Camera-type eye (tissue), 1 donor: ENCODE data around the gene IFI35. TPM values are rescaled to one million over a fixed set of nuclear protein-coding genes. Genes with fewer than 3 reads are reported as not detected.

Experiments
- total RNA-seq: library from RNA; depleted of rRNA; stranded (reverse); fragments of >200 nt; gene quantifications from one replicate; pipeline ENCODE4 v1.2.3, GENCODE V29; 2014

The IFI35 gene
- 9.0 TPM for total RNA-seq

DNA sequence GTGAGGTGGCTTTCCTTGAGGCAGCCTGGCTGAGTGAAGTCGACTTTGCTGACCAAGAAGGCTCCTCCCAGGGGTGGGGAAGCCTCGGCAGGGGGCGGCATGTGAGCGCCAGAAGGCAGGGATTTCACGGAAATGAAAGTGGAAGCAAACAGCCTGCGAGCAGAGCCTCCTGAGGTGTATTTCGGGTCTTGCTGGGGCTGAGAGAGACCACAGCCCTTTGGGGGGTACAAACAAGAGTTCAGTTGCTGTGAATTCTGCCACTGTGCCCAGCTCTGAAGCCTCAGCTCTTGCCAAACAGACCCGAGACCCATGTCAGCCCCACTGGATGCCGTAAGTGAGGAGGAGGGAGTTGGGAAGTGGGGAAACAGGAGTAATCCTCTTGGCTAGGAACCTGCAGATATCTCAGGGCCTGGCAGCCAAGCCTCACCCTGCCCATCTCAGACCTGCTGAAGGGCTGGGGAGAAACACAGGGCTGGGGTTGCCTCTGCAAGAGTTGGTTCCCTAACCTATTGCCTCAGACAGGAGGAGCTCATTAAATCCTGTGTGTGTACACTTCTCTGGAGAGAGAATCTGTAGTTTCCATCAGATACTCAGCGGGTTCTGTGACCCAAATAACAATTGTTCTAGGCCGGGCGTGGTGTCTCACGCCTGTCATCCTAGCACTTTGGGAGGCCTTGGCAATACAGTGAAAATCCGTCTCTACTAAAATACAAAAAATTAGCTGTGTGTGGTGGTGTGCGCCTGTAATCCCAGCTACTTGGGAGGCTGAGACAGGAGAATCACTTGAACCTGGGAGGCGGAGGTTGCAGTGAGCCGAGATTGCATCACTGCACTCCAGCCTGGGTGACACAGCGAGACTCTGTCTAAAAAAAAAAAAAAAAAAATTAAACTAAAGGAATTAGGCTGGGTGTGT is at the start of gene IFI35:
Gene IFI35, plus strand, starts transcription at position 146 of the 913 bp plus-strand sequence. Its CDS starts 164 bp downstream, at position 310.

DNA sequence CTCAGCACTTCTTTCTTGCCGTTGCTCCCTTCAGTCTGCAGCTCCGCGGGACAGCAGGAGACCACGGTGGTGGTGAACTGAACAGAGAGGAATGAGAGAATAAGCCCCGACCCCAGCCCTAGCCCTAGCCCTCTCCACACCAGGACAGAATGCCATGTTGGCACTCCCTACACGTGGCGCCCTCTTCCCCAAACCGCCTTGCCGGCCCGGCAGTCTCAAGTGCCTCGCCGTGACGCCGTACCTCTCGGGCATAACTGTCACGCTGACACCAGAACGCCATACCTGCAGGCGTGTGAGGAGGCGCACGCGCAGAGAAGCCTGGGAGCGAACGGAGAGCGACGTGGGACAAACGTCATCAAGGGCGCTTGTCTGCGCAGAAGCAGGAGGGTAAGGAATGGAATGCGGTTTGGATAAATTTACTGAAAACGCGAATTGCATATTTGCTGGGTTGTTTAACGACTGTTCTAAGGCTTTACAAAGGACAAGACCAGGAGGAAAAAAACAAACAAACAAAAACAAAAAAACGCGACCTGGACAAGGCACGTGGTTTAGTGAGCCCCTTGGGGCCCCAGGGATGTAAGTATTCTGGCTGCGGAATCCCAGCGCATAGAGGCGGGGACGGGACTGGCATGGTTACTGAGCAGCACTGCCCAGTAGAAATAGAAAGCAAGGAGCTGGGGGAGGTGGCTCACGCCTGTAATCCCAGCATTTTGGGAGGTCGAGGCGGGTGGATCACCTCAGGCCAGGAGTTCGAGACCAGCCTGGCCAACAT is 42.2 kb upstream of the IFI35 start, which contains the start of gene AARSD1:
Gene AARSD1, minus strand, starts transcription at position 294 of the 772 bp plus-strand sequence. Its CDS starts 14 bp downstream, at position 280.

DNA sequence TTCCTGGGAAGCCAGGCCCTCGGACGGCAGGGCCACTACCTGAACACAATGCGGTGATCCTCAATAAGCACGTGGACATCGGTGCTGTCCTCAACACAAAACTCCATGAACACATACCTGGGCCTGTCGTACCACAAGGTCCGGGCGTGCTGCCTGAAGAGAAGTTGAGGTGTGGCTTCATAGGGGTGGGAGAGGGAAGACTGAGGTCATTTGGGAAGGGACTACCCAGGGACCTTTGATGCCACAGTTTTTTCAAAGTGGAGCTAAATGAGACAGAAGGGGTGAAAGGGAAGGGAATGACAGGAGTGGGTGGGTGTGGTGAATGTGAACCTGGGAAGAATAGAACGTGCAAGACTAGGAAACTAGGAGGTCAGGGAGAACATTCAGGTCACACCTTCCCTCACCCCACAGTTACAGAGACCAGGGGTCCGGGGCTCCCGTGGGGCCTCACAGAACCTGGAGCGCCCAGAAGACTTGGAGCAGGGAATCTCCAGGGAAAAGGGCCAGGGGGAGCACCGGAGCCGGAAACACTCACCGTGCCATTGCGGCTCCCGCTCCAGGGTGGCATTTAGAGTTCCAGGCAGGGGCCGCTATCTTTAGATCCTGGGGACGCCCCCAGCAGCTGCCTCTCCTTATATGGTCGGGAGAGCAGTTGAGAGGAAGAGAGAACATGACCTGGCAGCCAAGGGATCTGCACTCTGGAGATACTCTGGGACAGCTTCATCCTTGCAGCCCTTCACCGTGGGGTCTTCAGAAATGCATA is 26.9 kb upstream of the IFI35 start, which contains the start of gene PTGES3L:
Gene PTGES3L, minus strand, starts transcription at position 570 of the 763 bp plus-strand sequence. Its CDS starts 27 bp downstream, at position 543.

DNA sequence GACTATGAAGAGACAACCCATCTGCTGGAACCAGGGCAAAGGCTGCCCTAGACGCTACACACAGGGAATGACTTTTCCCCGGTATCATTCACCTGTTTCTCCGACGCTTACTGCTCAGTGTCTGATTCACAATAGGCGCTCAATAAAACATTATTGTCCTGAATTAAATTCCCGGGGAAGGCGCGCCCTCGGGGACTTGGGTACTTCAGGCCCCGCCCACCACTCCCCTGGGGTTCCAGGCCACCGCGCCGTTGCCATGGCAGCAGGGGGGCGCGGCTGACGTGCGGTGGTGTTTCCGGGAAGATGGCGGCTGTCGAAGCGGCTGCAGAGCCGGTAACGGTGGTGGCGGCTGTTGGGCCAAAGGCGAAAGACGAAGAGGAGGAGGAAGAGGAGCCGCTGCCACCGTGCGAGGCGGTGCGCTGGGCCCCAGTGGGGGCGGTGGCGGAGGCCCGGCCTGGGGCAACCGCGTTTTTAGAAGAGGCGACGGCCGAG is 26.3 kb upstream of the IFI35 start, which contains the start of gene RUNDC1:
Gene RUNDC1, plus strand, starts transcription at position 292 of the 492 bp plus-strand sequence. Its CDS starts 12 bp downstream, at position 304.

DNA sequence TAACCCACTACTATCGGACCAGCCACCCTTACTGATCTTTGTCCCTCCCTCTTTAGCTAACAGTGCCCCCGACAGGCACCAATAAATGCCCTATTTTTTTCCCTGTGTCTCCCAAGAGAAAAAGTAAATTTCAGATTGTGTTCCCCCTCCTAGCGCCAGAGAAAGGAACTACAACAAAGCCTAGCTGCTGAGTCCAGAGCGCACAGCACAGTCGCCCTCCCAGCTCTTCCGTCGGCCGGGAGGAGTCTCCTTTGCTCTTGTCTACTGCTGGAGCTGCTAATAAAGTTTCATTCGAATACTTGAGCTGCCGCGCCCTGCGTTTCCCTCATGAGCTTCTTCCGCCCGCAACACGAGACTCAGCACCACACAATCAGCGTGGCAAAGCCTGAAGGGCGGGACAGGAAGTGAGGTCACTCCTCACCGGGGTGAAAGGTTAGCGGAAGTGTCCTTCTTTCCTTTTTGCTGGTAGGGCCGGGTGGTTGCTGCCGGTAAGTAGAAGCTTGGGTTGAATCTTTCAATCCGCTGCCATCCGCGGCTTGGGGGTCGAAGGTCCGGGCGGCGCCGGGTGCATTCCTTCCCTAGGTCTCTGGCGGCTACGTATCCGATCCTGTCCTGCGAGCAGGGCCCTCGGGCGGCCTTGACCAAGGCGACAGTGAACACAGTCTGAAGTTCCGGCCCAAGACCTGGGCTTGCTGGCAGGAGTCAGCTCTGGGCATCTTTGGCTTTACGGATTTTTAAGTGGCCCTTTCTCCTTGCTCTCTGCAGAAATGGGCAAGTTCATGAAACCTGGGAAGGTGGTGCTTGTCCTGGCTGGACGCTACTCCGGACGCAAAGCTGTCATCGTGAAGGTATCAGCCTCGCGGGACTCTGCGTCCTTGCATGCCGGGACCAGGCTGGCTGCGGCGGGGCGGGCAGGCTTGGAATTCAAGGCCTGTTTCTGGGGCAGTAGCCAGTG is 8.3 kb upstream of the IFI35 start, which contains the start of gene RPL27:
Gene RPL27, plus strand, starts transcription at position 436 of the 955 bp plus-strand sequence. Its CDS starts 332 bp downstream, at position 768.

DNA sequence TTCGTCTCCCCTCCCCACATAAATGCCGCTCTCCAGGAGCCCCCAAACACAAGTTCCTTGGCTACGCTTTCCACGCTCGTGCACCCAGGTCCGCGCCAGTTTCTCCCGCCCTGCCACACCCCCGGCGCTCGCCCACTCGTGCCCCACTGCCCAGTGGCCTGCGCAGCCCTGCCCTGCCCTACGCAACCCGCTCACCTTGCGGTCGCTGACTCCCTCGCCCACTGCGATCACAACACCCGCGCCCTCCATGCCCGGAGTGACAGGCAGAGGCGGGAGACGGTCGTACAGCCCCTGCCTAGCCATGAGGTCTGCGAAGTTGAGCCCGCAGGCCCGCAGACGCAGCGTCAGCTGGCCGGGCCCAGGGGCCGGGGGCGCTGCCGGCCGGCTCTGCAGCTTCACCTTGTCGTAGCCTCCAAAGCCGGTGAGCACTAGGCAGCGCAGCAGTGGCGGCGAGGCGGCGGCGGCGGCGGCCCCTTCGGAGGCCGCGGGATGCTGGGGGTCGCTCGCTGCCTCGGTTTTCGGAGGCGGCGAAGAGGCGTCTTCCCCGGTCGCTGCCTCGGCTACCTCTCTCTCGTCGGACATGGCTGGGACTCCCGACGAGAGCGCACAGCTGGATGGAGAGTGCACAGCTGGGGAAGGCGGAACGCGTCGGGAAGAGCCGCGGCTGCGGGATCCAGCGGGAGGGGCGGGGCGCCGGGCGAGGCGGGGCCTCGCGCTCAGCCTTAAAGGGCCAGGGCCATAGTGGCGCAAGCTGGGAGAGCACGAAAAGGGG is 15.3 kb downstream of the IFI35 start, which contains the start of gene VAT1:
Gene VAT1, minus strand, starts transcription at position 645 of the 772 bp plus-strand sequence. Its CDS starts 63 bp downstream, at position 582.

DNA sequence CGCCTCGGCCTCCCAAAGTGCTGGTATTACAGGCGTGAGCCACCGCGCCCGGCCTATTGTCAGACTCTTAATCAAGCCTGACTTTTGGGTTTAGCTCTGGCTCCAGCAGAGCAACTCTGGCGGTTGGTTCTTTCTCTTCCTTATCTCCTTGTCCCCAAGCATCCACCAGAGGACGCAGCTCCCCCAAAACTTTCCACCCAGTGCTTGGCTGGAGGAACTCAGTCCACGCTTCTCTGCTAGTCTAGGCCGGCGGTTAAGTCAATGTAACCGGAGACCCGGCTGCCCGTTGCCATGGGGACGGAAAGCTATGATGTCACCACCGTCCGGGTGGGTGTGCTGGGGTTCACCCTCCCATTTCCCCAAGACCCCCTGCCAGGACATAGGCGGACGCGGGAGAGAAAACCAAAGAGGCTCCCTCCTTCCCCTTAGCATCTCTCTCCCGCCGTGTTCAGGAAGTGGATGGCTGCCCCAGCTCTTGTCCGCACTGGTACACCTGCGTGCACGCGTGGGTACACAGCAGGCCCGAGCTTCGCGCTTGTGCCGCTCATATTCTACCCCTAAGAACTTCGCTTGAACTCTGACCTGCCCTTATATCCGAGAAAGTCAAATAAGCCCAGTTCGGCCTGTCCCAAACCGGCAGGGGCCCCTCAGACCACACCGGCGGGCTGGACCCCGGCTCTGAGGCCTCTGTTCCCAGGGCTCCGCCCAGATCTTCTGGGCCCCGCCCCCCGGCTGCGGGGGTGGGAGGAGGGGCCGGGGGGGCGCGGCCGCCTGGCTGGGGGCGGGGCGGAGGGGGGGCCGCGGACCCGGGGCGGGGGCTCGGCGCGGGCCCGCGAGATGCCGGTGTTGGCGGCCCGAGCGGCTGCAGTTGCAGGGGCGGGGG is 18.1 kb downstream of the IFI35 start, which contains the start of gene RND2:
Gene RND2, plus strand, starts transcription at position 825 of the 883 bp plus-strand sequence. CDS start 117 bp downstream, outside the sequence.

Other genes with a start within 250 kb of the IFI35 start
- gene RAMP2, start 245.6 kb upstream of the IFI35 start, total RNA-seq, result 26.2 TPM
- 48.2 TPM for gene VPS25, start 233.3 kb upstream of the IFI35 start, total RNA-seq
- 0.33 TPM for gene WNK4, start 226.2 kb upstream of the IFI35 start, total RNA-seq
- 52.7 TPM for gene COA3, start 208.1 kb upstream of the IFI35 start, total RNA-seq
- not detected for gene CNTD1, start 207.9 kb upstream of the IFI35 start, total RNA-seq
- 76.0 TPM for gene BECN1, start 182.5 kb upstream of the IFI35 start, total RNA-seq
- 49.4 TPM for gene PSME3, start 173.4 kb upstream of the IFI35 start, total RNA-seq
- gene AOC2, start 162.2 kb upstream of the IFI35 start, total RNA-seq, result 44.6 TPM
- gene AOC3, start 155.6 kb upstream of the IFI35 start, total RNA-seq, result 18.6 TPM
- gene G6PC1, start 106.0 kb upstream of the IFI35 start, total RNA-seq, result not detected
- 22.0 TPM for gene AARSD1, start 42.3 kb upstream of the IFI35 start, total RNA-seq
- 4.0 TPM for gene PTGES3L, start 26.7 kb upstream of the IFI35 start, total RNA-seq
- 16.8 TPM for gene RUNDC1, start 26.2 kb upstream of the IFI35 start, total RNA-seq
- 706 TPM for gene RPL27, start 8.4 kb upstream of the IFI35 start, total RNA-seq
- gene VAT1, start 15.6 kb downstream of the IFI35 start, total RNA-seq, result 73.2 TPM
- 8.2 TPM for gene RND2, start 18.4 kb downstream of the IFI35 start, total RNA-seq
- 24.4 TPM for gene BRCA1, start 118.6 kb downstream of the IFI35 start, total RNA-seq
- 149 TPM for gene NBR1, start 164.4 kb downstream of the IFI35 start, total RNA-seq
- gene TMEM106A, start 205.1 kb downstream of the IFI35 start, total RNA-seq, result 5.8 TPM
- gene CCDC200, start 221.8 kb downstream of the IFI35 start, total RNA-seq, result not detected
- not detected for gene RNU2-1, start 227.2 kb downstream of the IFI35 start, total RNA-seq